Chondrocyte (in vitro differentiated cells): Measurements from ENCODE around the gene ALDOC. TPM values are rescaled to one million over a fixed set of nuclear protein-coding genes. Genes with fewer than 3 reads are reported as not detected.

ENCODE experiments used
- DNase-seq: peaks from one replicate; pipeline ENCODE4 v3.0.0; 2021; ENCODE audit warnings: mixed read lengths, low spot score
- H3K27ac Mint-ChIP-seq: one replicate; pipeline ENCODE4 v1.8.0; 2021; ENCODE audit warnings: mild to moderate bottlenecking, moderate library complexity, mixed read lengths; ENCODE audit not compliant: unreplicated experiment
- H3K27me3 Mint-ChIP-seq: 2 replicates; pipeline ENCODE4 v1.8.0; 2021; ENCODE audit warnings: low read depth, mixed read lengths
- H3K36me3 Mint-ChIP-seq: 2 replicates; pipeline ENCODE4 v1.8.0; 2021; ENCODE audit warnings: low read depth, mixed read lengths
- H3K4me1 Mint-ChIP-seq: 2 replicates; pipeline ENCODE4 v1.8.0; 2021; ENCODE audit warnings: low read depth, mild to moderate bottlenecking, mixed read lengths
- H3K4me3 Mint-ChIP-seq: one replicate; pipeline ENCODE4 v1.8.0; 2021; ENCODE audit warnings: mild to moderate bottlenecking, moderate library complexity, mixed read lengths; ENCODE audit not compliant: unreplicated experiment
- H3K9me3 Mint-ChIP-seq: 2 replicates; pipeline ENCODE4 v1.8.0; 2021; ENCODE audit warnings: low read depth, mixed read lengths
- CTCF ChIP-seq: fragments of 200-600 bp; sonication (generic); IDR thresholded peaks from 2 replicates; pipeline ENCODE4 v1.5.0; 2021; ENCODE audit warnings: antibody characterized with exemption, mild to moderate bottlenecking, moderate library complexity
- total RNA-seq: library from RNA; stranded (reverse); gene quantifications from 3 replicates; pipeline ENCODE4 v1.2.1, GENCODE V29; 2021

The ALDOC gene
- total RNA-seq, 1 donor from 2014 or later: 9.5 TPM

DNA sequence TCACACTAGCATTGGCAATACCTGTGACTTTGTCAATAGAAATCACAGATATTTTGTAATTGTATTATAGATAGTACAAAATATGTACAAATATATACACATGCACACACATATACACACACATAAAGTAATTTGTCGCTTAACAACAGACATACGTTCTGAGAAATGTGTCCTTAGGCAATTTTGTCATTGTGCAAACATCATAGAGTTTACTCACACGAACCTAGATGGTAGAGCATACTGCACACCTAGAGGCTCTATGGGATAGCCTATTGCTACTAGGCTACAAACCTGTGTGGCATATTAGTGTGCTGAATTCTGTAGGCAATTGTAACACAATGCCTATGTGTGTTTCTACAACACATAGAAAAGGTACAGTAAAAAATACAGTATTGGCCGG lies 35.3 kb downstream of the ALDOC start:
- no peak for DNase-seq
- H3K4me1 Mint-ChIP-seq: no peaks in the 10 kb centered on the region
- no peaks in the 10 kb centered on the region for H3K36me3 Mint-ChIP-seq
- peaks cover 8% of the 10 kb centered on the region for H3K27me3 Mint-ChIP-seq
- H3K27ac Mint-ChIP-seq: no peak overlapping the region
- no peak overlapping the region for H3K4me3 Mint-ChIP-seq
- TF ChIP-seq CTCF: no peak
- no peaks in the 10 kb centered on the region for H3K9me3 Mint-ChIP-seq

GRCh38 chr17:28540231-28540630 lies 36.5 kb downstream of the ALDOC start:
- Mint-ChIP-seq H3K9me3 (no peaks in the 10 kb centered on the region), H3K36me3 (no peaks in the 10 kb centered on the region), H3K27me3 (peaks cover 8% of the 10 kb centered on the region), H3K27ac (no peak overlapping the region), H3K4me1 (no peaks in the 10 kb centered on the region), H3K4me3 (no peak overlapping the region)
- no peak for TF ChIP-seq CTCF
- DNase-seq: no peak

DNA sequence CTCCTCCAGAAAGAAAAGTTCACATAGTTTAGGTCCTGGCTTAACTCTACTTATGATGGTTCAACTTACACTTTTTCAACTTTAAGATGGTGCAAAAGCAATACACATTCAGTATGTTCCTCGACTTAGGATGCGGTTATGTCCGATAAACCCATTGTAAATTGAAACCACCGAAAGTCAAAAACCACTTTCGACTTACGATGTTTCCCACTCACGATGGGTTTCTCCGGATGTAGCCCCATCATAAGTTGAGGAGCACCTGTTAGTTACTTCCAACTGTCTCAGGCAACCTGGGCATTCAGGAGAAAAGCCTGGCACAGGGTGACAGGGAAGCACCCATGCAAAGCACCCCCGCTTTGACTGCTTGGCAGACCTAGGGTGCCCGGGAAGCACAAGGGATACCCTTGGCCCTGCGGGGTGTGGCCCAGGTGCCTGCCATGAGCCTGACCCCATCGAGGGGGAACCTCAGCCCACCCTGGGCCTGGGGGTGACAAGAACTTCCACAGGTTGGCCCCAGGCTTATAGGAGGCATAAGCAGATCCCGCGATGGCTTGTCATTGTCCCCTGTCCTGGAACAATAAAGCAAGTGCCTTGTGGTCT lies 38.3 kb downstream of the ALDOC start:
- no peaks in the 10 kb centered on the region for H3K36me3 Mint-ChIP-seq
- TF ChIP-seq CTCF: no peak

GRCh38 chr17:28537219-28537610 lies 39.5 kb downstream of the ALDOC start:
- DNase-seq: no peak
- H3K27me3 Mint-ChIP-seq: peaks cover 10% of the 10 kb centered on the region
- H3K36me3 Mint-ChIP-seq: no peaks in the 10 kb centered on the region
- H3K4me3 Mint-ChIP-seq: no peak overlapping the region
- TF ChIP-seq CTCF: no peak
- H3K27ac Mint-ChIP-seq: no peak overlapping the region
- H3K9me3 Mint-ChIP-seq: no peaks in the 10 kb centered on the region
- peaks cover 3% of the 10 kb centered on the region for H3K4me1 Mint-ChIP-seq

More for the DNA sequence above, 38.3 kb downstream of the ALDOC start:
- no peaks in the 10 kb centered on the region for H3K9me3 Mint-ChIP-seq
- H3K27me3 Mint-ChIP-seq: peaks cover 10% of the 10 kb centered on the region
- DNase-seq: no peak
- peaks cover 2% of the 10 kb centered on the region for H3K4me1 Mint-ChIP-seq
- H3K4me3 Mint-ChIP-seq: no peak overlapping the region
- H3K27ac Mint-ChIP-seq: no peak overlapping the region

DNA sequence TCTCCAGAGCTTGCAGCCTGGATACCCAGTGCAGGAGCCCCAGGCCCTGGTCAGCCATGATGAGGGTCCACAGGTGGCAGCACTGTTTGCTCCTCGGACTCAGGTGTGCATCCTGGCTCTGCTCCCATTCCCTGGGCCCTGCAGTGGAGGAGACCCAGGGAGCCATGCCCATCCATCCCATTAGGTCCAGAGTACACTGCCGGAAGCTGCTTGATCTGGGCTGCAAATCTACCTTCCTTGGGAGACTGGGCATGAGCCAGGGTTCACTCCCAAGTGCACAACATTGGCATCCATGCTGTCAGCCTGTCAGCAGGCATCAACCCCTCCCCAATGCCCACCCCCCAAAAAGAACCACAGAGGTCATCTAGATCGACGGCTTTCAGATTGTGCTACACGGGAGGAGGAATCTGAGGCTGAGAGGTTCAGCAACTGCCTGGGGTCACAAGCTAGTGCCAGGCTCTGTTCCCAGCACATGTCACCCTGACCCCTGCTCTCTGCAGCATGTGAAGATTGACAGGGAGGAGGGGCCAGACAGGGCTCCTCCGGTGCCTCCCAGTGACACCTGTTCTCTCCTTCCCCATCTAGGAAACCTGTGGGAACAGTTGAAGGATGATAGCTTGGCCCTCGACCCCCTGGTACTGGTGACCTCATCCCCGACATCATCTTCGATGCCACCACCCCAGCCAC lies 40.0 kb downstream of the ALDOC start:
- no peak overlapping the region for H3K4me3 Mint-ChIP-seq
- H3K9me3 Mint-ChIP-seq: no peaks in the 10 kb centered on the region
- peaks cover 10% of the 10 kb centered on the region for H3K27me3 Mint-ChIP-seq
- no peak for DNase-seq
- TF ChIP-seq CTCF: no peak
- no peak overlapping the region for H3K27ac Mint-ChIP-seq
- H3K36me3 Mint-ChIP-seq: no peaks in the 10 kb centered on the region
- H3K4me1 Mint-ChIP-seq: peaks cover 3% of the 10 kb centered on the region
